H1 (cell line): ENCODE results near the gene NUDT9. TPM values are rescaled to one million over a fixed set of nuclear protein-coding genes. Genes with fewer than 3 reads are reported as not detected.

Source experiments
- CTCF ChIA-PET: fragments of 300-600 bp; sonication (Branson Sonifier 250); formaldehyde crosslinking; loops from one replicate; lab custom pipeline; 2021; ENCODE audit not compliant: partially characterized antibody; lab: Charles Lee
- POLR2A ChIA-PET: fragments of 300-600 bp; sonication (Branson Sonifier 250); formaldehyde crosslinking; loops from one replicate; lab custom pipeline; 2021; ENCODE audit warnings: inconsistent platforms; ENCODE audit not compliant: partially characterized antibody; lab: Charles Lee
- DNase-seq, 2 experiments: peaks; one replicate each; pipeline versions ENCODE4 v3.0.0 to v3.0.0-alpha.2; 2010 to 2022; ENCODE audit warnings: low spot score in 2 of 2, low read depth in 1 of 2, mixed read lengths in 1 of 2
- FAIRE-seq: peaks from 2 replicates; lab custom pipeline; 2011; peaks lifted over from hg19 to GRCh38; lab: Jason Lieb, UNC
- H2AFZ ChIP-seq: 2 replicates; pipeline ENCODE4 v1.8.1; 2012; ENCODE audit warnings: low read length, inconsistent platforms
- H2AK5ac ChIP-seq: 2 replicates; pipeline ENCODE4 v1.6.1; 2013; ENCODE audit warnings: low read depth, low read length
- H2BK120ac ChIP-seq: replicated peaks from 2 replicates; pipeline ENCODE3; 2013; ENCODE audit warnings: low read depth, low read length, inconsistent platforms
- H2BK12ac ChIP-seq: 2 replicates; pipeline ENCODE4 v1.6.1; 2013; ENCODE audit warnings: low read depth, low read length
- H2BK15ac ChIP-seq: 2 replicates; pipeline ENCODE4 v1.6.1; 2013; ENCODE audit warnings: low read length
- H2BK20ac ChIP-seq: 2 replicates; pipeline ENCODE4 v1.6.1; 2013; ENCODE audit warnings: low read length
- H2BK5ac ChIP-seq: 2 replicates; pipeline ENCODE4 v1.6.1; 2013; ENCODE audit warnings: low read depth, low read length
- H3K14ac ChIP-seq: 2 replicates; pipeline ENCODE4 v1.6.1; 2013; ENCODE audit warnings: inconsistent platforms; ENCODE audit not compliant: insufficient read length
- H3K18ac ChIP-seq: 2 replicates; pipeline ENCODE4 v1.6.1; 2013; ENCODE audit warnings: low read length; ENCODE audit errors: extremely low read depth
- H3K23ac ChIP-seq: 2 replicates; pipeline ENCODE4 v1.6.1; 2013; ENCODE audit warnings: inconsistent platforms; ENCODE audit not compliant: insufficient read length
- H3K23me2 ChIP-seq: 2 replicates; pipeline ENCODE4 v1.6.1; 2013; ENCODE audit warnings: low read depth, low read length
- H3K27ac ChIP-seq: 2 replicates; pipeline ENCODE4 v1.6.1; 2011; ENCODE audit warnings: low read depth, low read length, inconsistent platforms
- H3K27me3 ChIP-seq, 4 experiments: replicated peaks in 1 of 4; 1 replicate in 1 of 4; 2 replicates in 3 of 4; pipeline versions ENCODE4 v1.6.1 to v1.8.1; 2011 to 2013; ENCODE audit warnings: low read length in 3 of 4, mild to moderate bottlenecking in 3 of 4, inconsistent platforms in 2 of 4, mixed read lengths in 2 of 4, moderate library complexity in 1 of 4; ENCODE audit not compliant: control insufficient read depth in 3 of 4, insufficient read depth in 3 of 4; ENCODE audit errors: extremely low read depth in 1 of 4
- H3K36me3 ChIP-seq, 4 experiments: 2 replicates each; pipeline versions ENCODE4 v1.6.1 to v1.8.1; 2011 to 2013; ENCODE audit warnings: mild to moderate bottlenecking in 4 of 4, low read length in 3 of 4, moderate library complexity in 2 of 4, control low read depth in 1 of 4, inconsistent platforms in 1 of 4; ENCODE audit not compliant: insufficient read depth in 4 of 4, control insufficient read depth in 2 of 4
- H3K4ac ChIP-seq: replicated peaks from 2 replicates; pipeline ENCODE3; 2013; ENCODE audit warnings: low read length, low read depth, mixed read lengths, inconsistent platforms; ENCODE audit not compliant: insufficient read length
- H3K4me1 ChIP-seq, 4 experiments: replicated peaks in 1 of 4; 1 replicate in 1 of 4; 2 replicates in 3 of 4; pipeline versions ENCODE4 v1.6.1 to v1.8.1; 2011 to 2013; ENCODE audit warnings: low read length in 3 of 4, inconsistent platforms in 2 of 4, mixed read lengths in 1 of 4; ENCODE audit not compliant: insufficient read depth in 4 of 4, control insufficient read depth in 3 of 4
- H3K4me2 ChIP-seq, 2 experiments: 2 replicates each; pipeline versions ENCODE4 v1.6.1 to v1.8.1; 2011 to 2013; ENCODE audit warnings: low read depth in 2 of 2, low read length in 2 of 2, control low read depth in 1 of 2, inconsistent platforms in 1 of 2, mild to moderate bottlenecking in 1 of 2; ENCODE audit not compliant: insufficient read depth in 1 of 2
- H3K4me3 ChIP-seq, 4 experiments: fragments of 200-600, 300-600 bp in 1 of 4; sonication (generic), shearing (Covaris generic), sonication (Bioruptor Twin) in 1 of 4; 2 replicates each; pipeline versions ENCODE4 v1.5.1 to v1.8.1; 2011 to 2016; ENCODE audit warnings: low read length in 4 of 4, low read depth in 3 of 4, control low read depth in 2 of 4, inconsistent platforms in 2 of 4, mild to moderate bottlenecking in 2 of 4, mixed read lengths in 1 of 4, moderate library complexity in 1 of 4; ENCODE audit not compliant: insufficient read depth in 2 of 4; ENCODE audit errors: extremely low read depth in 1 of 4
- H3K56ac ChIP-seq: replicated peaks from 2 replicates; pipeline ENCODE3; 2013; ENCODE audit warnings: low read depth, mild to moderate bottlenecking, mixed read lengths, low read length, inconsistent platforms; ENCODE audit not compliant: insufficient read length
- H3K79me1 ChIP-seq: 2 replicates; pipeline ENCODE4 v1.6.1; 2013; ENCODE audit warnings: low read depth, low read length, control low read depth
- H3K79me2 ChIP-seq, 2 experiments: 2 replicates each; pipeline versions ENCODE4 v1.6.1 to v1.8.1; 2012 to 2013; ENCODE audit warnings: low read length in 2 of 2, mild to moderate bottlenecking in 2 of 2, inconsistent platforms in 1 of 2; ENCODE audit not compliant: insufficient read depth in 2 of 2, control insufficient read depth in 1 of 2
- H3K9ac ChIP-seq, 4 experiments: replicated peaks in 1 of 4; 1 replicate in 1 of 4; 2 replicates in 3 of 4; pipeline versions ENCODE4 v1.6.1 to v1.8.1; 2011 to 2013; ENCODE audit warnings: low read depth in 3 of 4, low read length in 3 of 4, control low read depth in 2 of 4, mild to moderate bottlenecking in 2 of 4, moderate library complexity in 2 of 4, inconsistent platforms in 1 of 4; ENCODE audit errors: extremely low read depth in 1 of 4
- H3K9me3 ChIP-seq, 2 experiments: 2 replicates each; pipeline versions ENCODE4 v1.6.1 to v1.8.1; 2012 to 2013; ENCODE audit warnings: mild to moderate bottlenecking in 2 of 2, moderate library complexity in 2 of 2, control low read depth in 1 of 2, inconsistent platforms in 1 of 2, low read depth in 1 of 2, low read length in 1 of 2, mixed read lengths in 1 of 2; ENCODE audit not compliant: insufficient read depth in 2 of 2
- H4K20me1 ChIP-seq, 2 experiments: replicated peaks in 1 of 2; 2 replicates each; pipeline versions ENCODE3 to v1.8.1; 2011 to 2013; ENCODE audit warnings: inconsistent platforms in 2 of 2, low read length in 2 of 2, mild to moderate bottlenecking in 1 of 2; ENCODE audit not compliant: insufficient read depth in 2 of 2, control insufficient read depth in 1 of 2
- H4K5ac ChIP-seq: 2 replicates; pipeline ENCODE4 v1.6.1; 2013; ENCODE audit warnings: low read length, low read depth, mixed read lengths, inconsistent platforms; ENCODE audit not compliant: insufficient read length
- H4K8ac ChIP-seq: 2 replicates; pipeline ENCODE4 v1.8.0; 2013; ENCODE audit warnings: mild to moderate bottlenecking, moderate library complexity, low read length, inconsistent platforms; ENCODE audit not compliant: insufficient read depth; ENCODE audit errors: extremely low read depth
- H4K91ac ChIP-seq: replicated peaks from 2 replicates; pipeline ENCODE3; 2013; ENCODE audit warnings: low read length, mixed read lengths, inconsistent platforms; ENCODE audit not compliant: insufficient read length
- CTBP2 ChIP-seq: IDR thresholded peaks from 2 replicates; pipeline ENCODE4 v1.7.0; 2011; ENCODE audit warnings: borderline replicate concordance, mild to moderate bottlenecking, moderate library complexity, mixed read lengths, low read length; ENCODE audit not compliant: insufficient read depth, insufficient read length
- GTF2F1 ChIP-seq: IDR thresholded peaks from 2 replicates; pipeline ENCODE4 v1.6.1; 2012; ENCODE audit warnings: low read depth, low read length, improper control_type of control experiment, borderline replicate concordance
- HDAC2 ChIP-seq, 2 experiments: fragments of 300-600 bp in 1 of 2; sonication (generic) in 1 of 2; IDR thresholded peaks; 2 replicates each; pipeline ENCODE4 v1.6.1; 2011 to 2012; ENCODE audit warnings: low read depth in 2 of 2, low read length in 2 of 2, mild to moderate bottlenecking in 2 of 2, moderate library complexity in 2 of 2, borderline replicate concordance in 1 of 2, inconsistent platforms in 1 of 2
- JUND ChIP-seq: IDR thresholded peaks from 2 replicates; pipeline ENCODE4 v1.6.1; 2011; ENCODE audit warnings: mild to moderate bottlenecking, improper control_type of control experiment, low read length
- RAD21 ChIP-seq, 2 experiments: IDR thresholded peaks in 1 of 2; conservative IDR thresholded peaks in 1 of 2; 2 replicates each; pipeline ENCODE4 v1.6.1; 2011; ENCODE audit warnings: low read depth in 2 of 2, low read length in 2 of 2, improper control_type of control experiment in 1 of 2, inconsistent platforms in 1 of 2, mild to moderate bottlenecking in 1 of 2, moderate library complexity in 1 of 2
- RXRA ChIP-seq: IDR thresholded peaks from 2 replicates; pipeline ENCODE4 v1.6.1; 2011; ENCODE audit warnings: low read depth, mild to moderate bottlenecking, low read length, moderate library complexity; ENCODE audit not compliant: insufficient read depth
- SAP30 ChIP-seq: fragments of 300-600 bp; sonication (generic); IDR thresholded peaks from 2 replicates; pipeline ENCODE4 v1.7.1; 2012; ENCODE audit warnings: low read length, moderate library complexity, mild to moderate bottlenecking, inconsistent platforms; ENCODE audit not compliant: insufficient read depth, insufficient replicate concordance
- SIX5 ChIP-seq: IDR thresholded peaks from 2 replicates; pipeline ENCODE4 v1.6.1; 2011; ENCODE audit warnings: mild to moderate bottlenecking, low read depth, low read length
- SUZ12 ChIP-seq: fragments of 200-600 bp; sonication (generic); IDR thresholded peaks from 2 replicates; pipeline ENCODE4 v1.6.1; 2012; ENCODE audit warnings: mild to moderate bottlenecking, inconsistent platforms, low read length, moderate library complexity, mixed read lengths
- TEAD4 ChIP-seq: IDR thresholded peaks from 2 replicates; pipeline ENCODE4 v1.6.1; 2012; ENCODE audit warnings: low read depth, low read length, inconsistent platforms, mixed read lengths
- WGBS, 2 experiments: shearing (Covaris generic) in 1 of 2; methylation state at CpG; one replicate each; pipeline versions ENCODE4 v1.1.6 to v1.1.7; 2013 to 2015; ENCODE audit warnings: low lambda C conversion rate in 2 of 2, mixed read lengths in 2 of 2, inconsistent platforms in 1 of 2, low coverage in 1 of 2, missing lambda C conversion rate in 1 of 2; ENCODE audit not compliant: insufficient replicate concordance in 2 of 2, insufficient coverage in 1 of 2, insufficient read length in 1 of 2; ENCODE audit errors: extremely low coverage in 1 of 2, missing lambda C conversion rate in 1 of 2; 5-methylcytosine and 5-hydroxymethylcytosine counted together
- polyA plus RNA-seq, 7 experiments: library from polyadenylated mRNA; depleted of rRNA in 3 of 7; stranded (reverse) in 5 of 7; unstranded in 2 of 7; fragments of >200 nt in 5 of 7; fragments of 200-250 nt in 2 of 7; gene quantifications; 1 replicate in 5 of 7; 2 replicates in 1 of 7; 4 replicates in 1 of 7; pipeline versions ENCODE4 v1.2.1 to v1.2.3, GENCODE V29; 2011 to 2013; ENCODE audit warnings: missing spikeins in 2 of 7, mixed read lengths in 2 of 7
- total RNA-seq: library from RNA; stranded (reverse); fragmentation: NEBNext Ultra II Directional; extraction: Animal tissue kit (Norgen Biotek cat#: 25700); gene quantifications from 2 replicates; pipeline ENCODE4 v1.2.1, GENCODE V29; 2021

NUDT9 gene
- total and polyA plus RNA-seq, 2 of the 8 experiments (the other 6 are each of a cell fraction or from before 2014, with no cell fraction given), result 13.2 to 27.6 TPM

DNA sequence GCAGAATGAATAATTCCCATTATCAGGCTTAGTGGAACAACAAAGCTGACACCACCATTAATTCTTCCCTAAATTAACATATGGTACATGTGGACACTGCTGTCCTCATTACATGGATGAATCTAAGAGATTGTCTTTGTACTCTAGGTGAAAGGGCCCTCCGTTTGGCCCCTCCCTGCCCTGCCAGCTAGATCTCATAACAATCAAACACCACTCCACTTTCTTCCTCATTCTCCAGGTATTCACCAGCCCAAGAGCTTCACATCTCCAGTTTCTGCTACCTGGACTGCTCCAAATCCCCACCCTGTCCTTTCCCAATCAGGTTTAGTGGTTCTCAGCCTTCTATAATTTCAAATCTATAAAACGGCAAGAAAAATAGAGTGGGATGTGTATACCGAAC is 35.1 kb upstream of the NUDT9 start:
- Histone ChIP-seq H3K79me2 (no peaks in the 10 kb centered on the region; a peak in 1 of 4 replicates), H3K18ac (no peak overlapping the region), H2AFZ (no peak overlapping the region), H3K9ac (no peak overlapping the region), H3K4ac (no peak overlapping the region), H2BK12ac (no peak overlapping the region), H4K20me1 (peaks cover 0 to 1% of the 10 kb centered on the region in 2 experiments), H3K27ac (no peak overlapping the region), H4K8ac (no peak overlapping the region), H3K36me3 (no peaks in the 10 kb centered on the region; a peak in 2 of 8 replicates), H3K4me2 (no peak overlapping the region), H3K27me3 (no peaks in the 10 kb centered on the region), H4K5ac (no peak overlapping the region), H3K23me2 (0 out of 2 replicates have a peak, but pooled peaks cover 3% of the 10 kb centered on the region), H2AK5ac (no peak overlapping the region), H2BK15ac (no peak overlapping the region), H2BK20ac (no peak overlapping the region), H3K56ac (no peak overlapping the region), H2BK120ac (no peak overlapping the region), H3K4me1 (no peaks in the 10 kb centered on the region; a peak in 1 of 7 replicates), H3K9me3 (peaks cover 0 to 2% of the 10 kb centered on the region in 2 experiments; a peak in 2 of 4 replicates), H2BK5ac (no peak overlapping the region), H3K23ac (no peak overlapping the region), H3K14ac (no peak overlapping the region), H4K91ac (no peak overlapping the region), H3K4me3 (no peak overlapping the region), H3K79me1 (peaks cover 2% of the 10 kb centered on the region; the same call in 1 of the 2 replicates)
- ChIA-PET CTCF (interaction anchor here (0.6 kb wide), 1 partner anchor 1419 kb away, joined by 4 read pairs; no protein-coding TSS in a partner anchor), POLR2A (interaction anchor here (1.0 kb wide), 1 partner anchor 35 kb away, joined by 3 read pairs; the partner anchor contains the start of gene NUDT9)
- FAIRE-seq (no peak), DNase-seq (no peak)
- 84% methylated on average over 3 of the region's 3 CpGs; no CpG with 5 or more reads in 1 of the 2 experiments for WGBS, 2 experiments
- no peak for TF ChIP-seq JUND
- no peak for TF ChIP-seq RXRA
- no peak for TF ChIP-seq SIX5
- no peak for TF ChIP-seq SAP30
- no peak for TF ChIP-seq CTBP2
- TF ChIP-seq HDAC2 (IDR thresholded peaks at IDR 0.05; ENCODE audit: borderline replicate concordance in 1 of 2, low read depth in 2 of 2, low read length in 2 of 2), result no peak
- TF ChIP-seq SUZ12, result no peak
- no peak for TF ChIP-seq RAD21 (IDR thresholded peaks at IDR 0.05 in 1 of 2, conservative IDR thresholded peaks at IDR 0.05 in 1 of 2; ENCODE audit: low read depth in 2 of 2, low read length in 2 of 2)
- no peak for TF ChIP-seq TEAD4
- TF ChIP-seq GTF2F1, result no peak
